ENCODE data around the gene HSPB6. TPM values are rescaled to one million over a fixed set of nuclear protein-coding genes. Genes with fewer than 3 reads are reported as not detected.

The HSPB6 gene
- polyA plus RNA-seq, 1 donor (not counting 4 experiments of a cell fraction or from before 2014, with no cell fraction given) = not detected

DNA sequence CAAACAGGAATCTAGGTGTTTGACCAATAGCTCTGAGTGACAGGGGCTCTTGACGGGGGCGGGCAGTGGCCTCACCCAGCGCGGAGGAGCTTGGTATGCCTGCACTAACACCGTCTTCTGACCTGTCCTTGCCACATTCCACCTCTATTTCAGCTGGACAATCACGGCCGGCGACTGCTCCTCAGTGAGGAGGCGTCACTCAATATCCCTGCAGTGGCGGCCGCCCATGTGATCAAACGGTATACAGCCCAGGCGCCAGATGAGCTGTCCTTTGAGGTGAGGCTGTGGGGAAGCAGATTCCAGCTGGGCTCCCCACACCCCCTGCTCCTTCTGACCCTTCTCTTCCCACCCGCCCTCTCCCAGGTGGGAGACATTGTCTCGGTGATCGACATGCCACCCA lies 23.2 kb upstream of the HSPB6 start:
- Histone ChIP-seq H3K27ac (ENCODE audit: control insufficient read depth, insufficient read depth, low read length) (no peak overlapping the region), H3K4me3 (ENCODE audit: control insufficient read depth in 2 of 3, extremely low read depth in 1 of 3, insufficient read depth in 2 of 3, low read depth in 1 of 3, low read length in 3 of 3) (no peak overlapping the region), H3K4me1 (ENCODE audit: control insufficient read depth, extremely low read depth, insufficient read depth, low read length) (peaks cover under 1% of the 10 kb centered on the region), H2AFZ (ENCODE audit: control insufficient read depth, low read length) (no peak overlapping the region), H4K20me1 (ENCODE audit: control insufficient read depth, extremely low read depth, insufficient read depth, low read length) (no peaks in the 10 kb centered on the region), H3K36me3 (ENCODE audit: control insufficient read depth in 2 of 2, extremely low read depth in 1 of 2, insufficient read depth in 2 of 2, low read length in 2 of 2) (no peaks in the 10 kb centered on the region), H3K79me2 (ENCODE audit: control insufficient read depth, insufficient read depth, low read length) (no peaks in the 10 kb centered on the region), H3K4me2 (ENCODE audit: control insufficient read depth, extremely low read depth, insufficient read depth, low read depth, low read length) (no peak overlapping the region), H3K9ac (ENCODE audit: control insufficient read depth, extremely low read depth, insufficient read depth, low read length) (no peak overlapping the region), H3K9me3 (ENCODE audit: control insufficient read depth, low read depth, low read length) (no peaks in the 10 kb centered on the region), H3K27me3 (ENCODE audit: control insufficient read depth, extremely low read depth, insufficient read depth, low read length) (no peaks in the 10 kb centered on the region), H3K9me1 (ENCODE audit: control insufficient read depth, extremely low read depth, insufficient read depth, low read length) (no peaks in the 10 kb centered on the region)
- dilution Hi-C loops (cut with MboI; ENCODE audit: extremely low pct_ligation_motif_present, low sequenced_read_pairs) = no loop called here
- DNase-seq (ENCODE audit: low read depth, low spot score) (no peak), FAIRE-seq (no peak)
- TF ChIP-seq, protein P1, sequence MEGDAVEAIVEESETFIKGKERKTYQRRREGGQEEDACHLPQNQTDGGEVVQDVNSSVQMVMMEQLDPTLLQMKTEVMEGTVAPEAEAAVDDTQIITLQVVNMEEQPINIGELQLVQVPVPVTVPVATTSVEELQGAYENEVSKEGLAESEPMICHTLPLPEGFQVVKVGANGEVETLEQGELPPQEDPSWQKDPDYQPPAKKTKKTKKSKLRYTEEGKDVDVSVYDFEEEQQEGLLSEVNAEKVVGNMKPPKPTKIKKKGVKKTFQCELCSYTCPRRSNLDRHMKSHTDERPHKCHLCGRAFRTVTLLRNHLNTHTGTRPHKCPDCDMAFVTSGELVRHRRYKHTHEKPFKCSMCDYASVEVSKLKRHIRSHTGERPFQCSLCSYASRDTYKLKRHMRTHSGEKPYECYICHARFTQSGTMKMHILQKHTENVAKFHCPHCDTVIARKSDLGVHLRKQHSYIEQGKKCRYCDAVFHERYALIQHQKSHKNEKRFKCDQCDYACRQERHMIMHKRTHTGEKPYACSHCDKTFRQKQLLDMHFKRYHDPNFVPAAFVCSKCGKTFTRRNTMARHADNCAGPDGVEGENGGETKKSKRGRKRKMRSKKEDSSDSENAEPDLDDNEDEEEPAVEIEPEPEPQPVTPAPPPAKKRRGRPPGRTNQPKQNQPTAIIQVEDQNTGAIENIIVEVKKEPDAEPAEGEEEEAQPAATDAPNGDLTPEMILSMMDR (optimal IDR thresholded peaks at IDR 0.05 in 1 of 3, IDR thresholded peaks at IDR 0.05 in 1 of 3, conservative IDR thresholded peaks at IDR 0.05 in 1 of 3; ENCODE audit: extremely low read depth in 1 of 3, insufficient read depth in 2 of 3, low read length in 3 of 3) = no peak

- no peaks in the 10 kb centered on the region for H4K20me1 ChIP-seq (ENCODE audit: control insufficient read depth, extremely low read depth, insufficient read depth, low read length)
- FAIRE-seq = no peak
- no peaks in the 10 kb centered on the region for H3K9me3 ChIP-seq (ENCODE audit: control insufficient read depth, low read depth, low read length)
- dilution Hi-C loops (cut with MboI; ENCODE audit: extremely low pct_ligation_motif_present, low sequenced_read_pairs) = no loop called here
- H3K9ac ChIP-seq (ENCODE audit: control insufficient read depth, extremely low read depth, insufficient read depth, low read length) = no peak overlapping the region
- H3K27me3 ChIP-seq (ENCODE audit: control insufficient read depth, extremely low read depth, insufficient read depth, low read length) = no peaks in the 10 kb centered on the region
- H3K27ac ChIP-seq (ENCODE audit: control insufficient read depth, insufficient read depth, low read length) = no peak overlapping the region
- no peaks in the 10 kb centered on the region for H3K79me2 ChIP-seq (ENCODE audit: control insufficient read depth, insufficient read depth, low read length)
- no peak overlapping the region for H2AFZ ChIP-seq (ENCODE audit: control insufficient read depth, low read length)
- no peak for DNase-seq (ENCODE audit: low read depth, low spot score)
- H3K36me3 ChIP-seq (ENCODE audit: control insufficient read depth in 2 of 2, extremely low read depth in 1 of 2, insufficient read depth in 2 of 2, low read length in 2 of 2) = no peaks in the 10 kb centered on the region
- no peaks in the 10 kb centered on the region for H3K9me1 ChIP-seq (ENCODE audit: control insufficient read depth, extremely low read depth, insufficient read depth, low read length)
- H3K4me2 ChIP-seq (ENCODE audit: control insufficient read depth, extremely low read depth, insufficient read depth, low read depth, low read length) = no peak overlapping the region
- peaks cover 4% of the 10 kb centered on the region for H3K4me1 ChIP-seq (ENCODE audit: control insufficient read depth, extremely low read depth, insufficient read depth, low read length)
- H3K4me3 ChIP-seq (ENCODE audit: control insufficient read depth in 2 of 3, extremely low read depth in 1 of 3, insufficient read depth in 2 of 3, low read depth in 1 of 3, low read length in 3 of 3) = no peak overlapping the region
- TF ChIP-seq EZH2 (IDR thresholded peaks at IDR 0.05; ENCODE audit: low read length) = no peak
- TF ChIP-seq, protein P1 (optimal IDR thresholded peaks at IDR 0.05 in 1 of 3, IDR thresholded peaks at IDR 0.05 in 1 of 3, conservative IDR thresholded peaks at IDR 0.05 in 1 of 3; ENCODE audit: extremely low read depth in 1 of 3, insufficient read depth in 2 of 3, low read length in 3 of 3) = no peak
Measured at GRCh38 chr19:35779033-35779432, 22.2 kb upstream of the HSPB6 start.
